HEK293 (cell line): Measurements from ENCODE around the gene TRAF4.

Experiments
- CTCF ChIA-PET: fragments of 350-600 bp; formaldehyde crosslinking; extraction: SDS; loops from one replicate; lab custom pipeline; 2021; ENCODE audit warnings: antibody characterized with exemption; lab: Yijun Ruan, JAX
- POLR2A ChIA-PET: fragments of 300-600 bp; formaldehyde crosslinking; extraction: SDS; loops from one replicate; lab custom pipeline; 2020; ENCODE audit warnings: antibody characterized with exemption, inconsistent platforms; lab: Yijun Ruan, JAX
- H3K27ac ChIP-seq: fragments of 200-500 bp; sonication (Bioruptor generic); 2 replicates; pipeline ENCODE4 v1.5.1; 2014; ENCODE audit warnings: low read depth, low read length, control low read depth, inconsistent platforms; ENCODE audit errors: extremely low read depth
- H3K36me3 ChIP-seq, 2 experiments: fragments of 200-500 bp in 1 of 2; sonication (Bioruptor generic) in 1 of 2; 1 replicate in 1 of 2; 2 replicates in 1 of 2; pipeline ENCODE4 v1.5.1; 2014 to 2017; ENCODE audit warnings: inconsistent platforms in 2 of 2, low read length in 2 of 2; ENCODE audit not compliant: control insufficient read depth in 2 of 2, insufficient read depth in 1 of 2
- H3K4me1 ChIP-seq: fragments of 200-500 bp; sonication (Bioruptor generic); 2 replicates; pipeline ENCODE4 v1.5.1; 2014; ENCODE audit warnings: mild to moderate bottlenecking, low read length, inconsistent platforms; ENCODE audit not compliant: control insufficient read depth, insufficient read depth
- H3K4me3 ChIP-seq: 2 replicates; pipeline ENCODE4 v1.5.1; 2011; ENCODE audit warnings: low read depth, mild to moderate bottlenecking, control low read depth, low read length, moderate library complexity
- H3K9me3 ChIP-seq: fragments of 200-500 bp; sonication (Bioruptor generic); 2 replicates; pipeline ENCODE4 v1.5.1; 2014; ENCODE audit warnings: low read depth, low read length, inconsistent platforms; ENCODE audit not compliant: control insufficient read depth, insufficient read depth
- EGR2 ChIP-seq: fragments of 450-650 bp; formaldehyde crosslinking; IDR thresholded peaks from 2 replicates; pipeline ENCODE4 v1.5.1; 2016; ENCODE audit warnings: low read depth, missing biosample characterization, missing genetic modification characterization
- GLIS2 ChIP-seq: fragments of 450-650 bp; formaldehyde crosslinking; IDR thresholded peaks from 2 replicates; pipeline ENCODE4 v1.5.1; 2016; ENCODE audit warnings: missing biosample characterization, missing genetic modification characterization
- KLF16 ChIP-seq: fragments of 450-650 bp; formaldehyde crosslinking; IDR thresholded peaks from 2 replicates; pipeline ENCODE4 v1.5.1; 2017; ENCODE audit warnings: missing biosample characterization, missing genetic modification characterization
- KLF7 ChIP-seq: fragments of 450-650 bp; formaldehyde crosslinking; IDR thresholded peaks from 2 replicates; pipeline ENCODE4 v1.5.1; 2016; ENCODE audit warnings: missing biosample characterization, missing genetic modification characterization, borderline replicate concordance
- REPIN1 ChIP-seq: fragments of 450-650 bp; formaldehyde crosslinking; IDR thresholded peaks from 2 replicates; pipeline ENCODE4 v1.5.1; 2017; ENCODE audit warnings: missing biosample characterization, missing genetic modification characterization, low read depth
- REST ChIP-seq: fragments of 450-650 bp; formaldehyde crosslinking; IDR thresholded peaks from 2 replicates; pipeline ENCODE4 v1.5.1; 2016; ENCODE audit warnings: missing biosample characterization, missing genetic modification characterization
- SP2 ChIP-seq: fragments of 450-650 bp; formaldehyde crosslinking; IDR thresholded peaks from 2 replicates; pipeline ENCODE4 v1.5.1; 2016; ENCODE audit warnings: missing biosample characterization, missing genetic modification characterization
- SP7 ChIP-seq: fragments of 450-650 bp; formaldehyde crosslinking; IDR thresholded peaks from 2 replicates; pipeline ENCODE4 v1.5.1; 2016; ENCODE audit warnings: missing biosample characterization, missing genetic modification characterization
- WT1 ChIP-seq: fragments of 450-650 bp; formaldehyde crosslinking; IDR thresholded peaks from 2 replicates; pipeline ENCODE4 v1.5.1; 2016; ENCODE audit warnings: missing biosample characterization, missing genetic modification characterization
- ZBTB21 ChIP-seq: fragments of 450-650 bp; formaldehyde crosslinking; IDR thresholded peaks from 2 replicates; pipeline ENCODE4 v1.5.1; 2017; ENCODE audit warnings: missing biosample characterization, missing genetic modification characterization
- ZNF112 ChIP-seq: fragments of 450-650 bp; formaldehyde crosslinking; IDR thresholded peaks from 2 replicates; pipeline ENCODE4 v1.5.0; 2017; ENCODE audit warnings: missing biosample characterization, missing genetic modification characterization
- ZNF132 ChIP-seq: fragments of 450-650 bp; formaldehyde crosslinking; IDR thresholded peaks from 2 replicates; pipeline ENCODE4 v1.5.1; 2017; ENCODE audit warnings: missing biosample characterization, missing genetic modification characterization, borderline replicate concordance
- ZNF133 ChIP-seq: fragments of 450-650 bp; formaldehyde crosslinking; IDR thresholded peaks from 2 replicates; pipeline ENCODE4 v1.5.1; 2016; ENCODE audit warnings: missing biosample characterization, missing genetic modification characterization
- ZNF157 ChIP-seq: fragments of 450-650 bp; formaldehyde crosslinking; IDR thresholded peaks from 2 replicates; pipeline ENCODE4 v1.5.1; 2016; ENCODE audit warnings: missing biosample characterization, missing genetic modification characterization
- ZNF239 ChIP-seq: fragments of 450-650 bp; formaldehyde crosslinking; IDR thresholded peaks from 2 replicates; pipeline ENCODE4 v1.5.1; 2016; ENCODE audit warnings: missing biosample characterization, missing genetic modification characterization
- ZNF335 ChIP-seq: fragments of 450-650 bp; formaldehyde crosslinking; conservative IDR thresholded peaks from 2 replicates; pipeline ENCODE4 v1.5.1; 2016; ENCODE audit warnings: missing biosample characterization, missing genetic modification characterization
- ZNF366 ChIP-seq: fragments of 450-650 bp; formaldehyde crosslinking; conservative IDR thresholded peaks from 2 replicates; pipeline ENCODE4 v1.5.1; 2016; ENCODE audit warnings: missing biosample characterization, missing genetic modification characterization
- ZNF426 ChIP-seq: fragments of 450-650 bp; formaldehyde crosslinking; IDR thresholded peaks from 2 replicates; pipeline ENCODE4 v1.5.1; 2017; ENCODE audit warnings: missing biosample characterization, missing genetic modification characterization, mild to moderate bottlenecking, inconsistent platforms, moderate library complexity
- ZNF449 ChIP-seq: fragments of 450-650 bp; formaldehyde crosslinking; IDR thresholded peaks from 2 replicates; pipeline ENCODE4 v1.5.1; 2017; ENCODE audit warnings: missing biosample characterization, mild to moderate bottlenecking, missing genetic modification characterization, moderate library complexity
- ZNF610 ChIP-seq: fragments of 450-650 bp; formaldehyde crosslinking; IDR thresholded peaks from 2 replicates; pipeline ENCODE4 v1.5.1; 2016; ENCODE audit warnings: missing biosample characterization, missing genetic modification characterization, borderline replicate concordance
- ZNF704 ChIP-seq: fragments of 450-650 bp; formaldehyde crosslinking; IDR thresholded peaks from 2 replicates; pipeline ENCODE4 v1.5.1; 2016; ENCODE audit warnings: missing biosample characterization, missing genetic modification characterization
- ZNF843 ChIP-seq: fragments of 450-650 bp; formaldehyde crosslinking; IDR thresholded peaks from 2 replicates; pipeline ENCODE4 v1.5.1; 2016; ENCODE audit warnings: missing biosample characterization, missing genetic modification characterization
- TF ChIP-seq, protein P1 (sequence below): fragments of 450-650 bp; formaldehyde crosslinking; IDR thresholded peaks from 2 replicates; pipeline ENCODE4 v1.5.1; 2016; ENCODE audit warnings: missing biosample characterization, missing genetic modification characterization
- TF ChIP-seq, protein P2 (sequence below): fragments of 450-650 bp; formaldehyde crosslinking; IDR thresholded peaks from 2 replicates; pipeline ENCODE4 v1.5.1; 2016; ENCODE audit warnings: missing biosample characterization, missing genetic modification characterization

The TRAF4 gene

GRCh38 chr17:28716740-28717577 is 26.9 kb upstream of the TRAF4 start (continued):
- TF ChIP-seq REST (0 out of 2 replicates have a peak, but pooled peaks have one; percentile 8), WT1 (no peak), ZNF335 (tag by site-specific recombination) (peak; percentile 86), SP7 (tag by site-specific recombination) (peak; percentile 51), GLIS2 (peak; percentile 58), ZBTB21 (tag by site-specific recombination) (no peak), ZNF157 (no peak), KLF7 (tag by site-specific recombination) (no peak), ZNF132 (tag by site-specific recombination) (no peak), ZNF610 (tag by site-specific recombination) (no peak), ZNF133 (tag by site-specific recombination) (no peak), ZNF366 (no peak), ZNF239 (no peak), EGR2 (tag by site-specific recombination) (peak; percentile 84)
- TF ChIP-seq, protein P1, sequence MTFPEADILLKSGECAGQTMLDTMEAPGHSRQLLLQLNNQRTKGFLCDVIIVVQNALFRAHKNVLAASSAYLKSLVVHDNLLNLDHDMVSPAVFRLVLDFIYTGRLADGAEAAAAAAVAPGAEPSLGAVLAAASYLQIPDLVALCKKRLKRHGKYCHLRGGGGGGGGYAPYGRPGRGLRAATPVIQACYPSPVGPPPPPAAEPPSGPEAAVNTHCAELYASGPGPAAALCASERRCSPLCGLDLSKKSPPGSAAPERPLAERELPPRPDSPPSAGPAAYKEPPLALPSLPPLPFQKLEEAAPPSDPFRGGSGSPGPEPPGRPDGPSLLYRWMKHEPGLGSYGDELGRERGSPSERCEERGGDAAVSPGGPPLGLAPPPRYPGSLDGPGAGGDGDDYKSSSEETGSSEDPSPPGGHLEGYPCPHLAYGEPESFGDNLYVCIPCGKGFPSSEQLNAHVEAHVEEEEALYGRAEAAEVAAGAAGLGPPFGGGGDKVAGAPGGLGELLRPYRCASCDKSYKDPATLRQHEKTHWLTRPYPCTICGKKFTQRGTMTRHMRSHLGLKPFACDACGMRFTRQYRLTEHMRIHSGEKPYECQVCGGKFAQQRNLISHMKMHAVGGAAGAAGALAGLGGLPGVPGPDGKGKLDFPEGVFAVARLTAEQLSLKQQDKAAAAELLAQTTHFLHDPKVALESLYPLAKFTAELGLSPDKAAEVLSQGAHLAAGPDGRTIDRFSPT (tag by site-specific recombination): peak; percentile 55; the same call in 1 of the 2 replicates
- TF ChIP-seq, protein P2, sequence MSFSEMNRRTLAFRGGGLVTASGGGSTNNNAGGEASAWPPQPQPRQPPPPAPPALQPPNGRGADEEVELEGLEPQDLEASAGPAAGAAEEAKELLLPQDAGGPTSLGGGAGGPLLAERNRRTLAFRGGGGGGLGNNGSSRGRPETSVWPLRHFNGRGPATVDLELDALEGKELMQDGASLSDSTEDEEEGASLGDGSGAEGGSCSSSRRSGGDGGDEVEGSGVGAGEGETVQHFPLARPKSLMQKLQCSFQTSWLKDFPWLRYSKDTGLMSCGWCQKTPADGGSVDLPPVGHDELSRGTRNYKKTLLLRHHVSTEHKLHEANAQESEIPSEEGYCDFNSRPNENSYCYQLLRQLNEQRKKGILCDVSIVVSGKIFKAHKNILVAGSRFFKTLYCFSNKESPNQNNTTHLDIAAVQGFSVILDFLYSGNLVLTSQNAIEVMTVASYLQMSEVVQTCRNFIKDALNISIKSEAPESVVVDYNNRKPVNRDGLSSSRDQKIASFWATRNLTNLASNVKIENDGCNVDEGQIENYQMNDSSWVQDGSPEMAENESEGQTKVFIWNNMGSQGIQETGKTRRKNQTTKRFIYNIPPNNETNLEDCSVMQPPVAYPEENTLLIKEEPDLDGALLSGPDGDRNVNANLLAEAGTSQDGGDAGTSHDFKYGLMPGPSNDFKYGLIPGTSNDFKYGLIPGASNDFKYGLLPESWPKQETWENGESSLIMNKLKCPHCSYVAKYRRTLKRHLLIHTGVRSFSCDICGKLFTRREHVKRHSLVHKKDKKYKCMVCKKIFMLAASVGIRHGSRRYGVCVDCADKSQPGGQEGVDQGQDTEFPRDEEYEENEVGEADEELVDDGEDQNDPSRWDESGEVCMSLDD (tag by site-specific recombination): peak; percentile 33; the same call in 1 of the 2 replicates

GRCh38 chr17:28717578-28718332 is 26.1 kb upstream of the TRAF4 start, which contains the start of gene RAB34:
Gene RAB34, minus strand, starts transcription at chr17:28717868. Its CDS starts 602 bp downstream, at chr17:28717266.
- POLR2A ChIA-PET: interaction anchor here (0.8 to 3.7 kb wide), 3 partner anchors 9 to 25 kb away, joined by 3 to 38 read pairs (median 4); partner anchors contain the start of genes NEK8 and TLCD1
- Histone ChIP-seq H3K4me1 (peaks cover 16% of the 10 kb centered on the region), H3K9me3 (no peaks in the 10 kb centered on the region), H3K27ac (peak within 1 kb of the TSS; percentile 95), H3K4me3 (peak within 1 kb of the TSS; percentile 67), H3K36me3 (peaks cover 27 to 63% of the 10 kb centered on the region in 2 experiments; a peak in 2 of 3 replicates)
- CTCF ChIA-PET: interaction anchor here (2.6 kb wide), 1 partner anchor 9 kb away, joined by 16 read pairs; the partner anchor contains the start of gene TLCD1
- TF ChIP-seq ZNF610 (tag by site-specific recombination): peak; percentile 83
- no peak for TF ChIP-seq ZNF426 (tag by site-specific recombination)
- peak; percentile 72 for TF ChIP-seq KLF16 (tag by site-specific recombination)
- TF ChIP-seq SP2: peak; percentile 66
- peak; percentile 51; the same call in 1 of the 2 replicates for TF ChIP-seq SP7 (tag by site-specific recombination)
- no peak for TF ChIP-seq ZNF112 (tag by site-specific recombination)
- TF ChIP-seq ZNF704 (tag by site-specific recombination): no peak
- no peak for TF ChIP-seq ZNF843
- TF ChIP-seq REPIN1 (tag by site-specific recombination): no peak
- peak; percentile 51 for TF ChIP-seq ZNF449
